OCI-LY1 (cell line): ENCODE results near the gene CLIC2.

Experiments
- H2AFZ ChIP-seq: fragments of 200-600 bp; sonication (generic), shearing (Covaris generic); 2 replicates; pipeline ENCODE4 v1.6.0; 2014; ENCODE audit warnings: antibody characterized with exemption, mild to moderate bottlenecking, low read length
- H3F3A ChIP-seq: fragments of 200-600 bp; sonication (generic), shearing (Covaris generic); 2 replicates; pipeline ENCODE4 v1.6.0; 2014; ENCODE audit warnings: mild to moderate bottlenecking, antibody characterized with exemption, low read length, moderate library complexity; ENCODE audit not compliant: insufficient read depth
- H3K27ac ChIP-seq: fragments of 200-600 bp; sonication (generic); 2 replicates; pipeline ENCODE4 v1.5.1; 2014; ENCODE audit warnings: low read length, mixed run types, mild to moderate bottlenecking, low read depth; ENCODE audit not compliant: poor library complexity, severe bottlenecking
- H3K27me3 ChIP-seq: fragments of 200-600 bp; sonication (generic); 2 replicates; pipeline ENCODE4 v1.6.0; 2014; ENCODE audit warnings: antibody characterized with exemption, mild to moderate bottlenecking, low read length, moderate library complexity; ENCODE audit not compliant: insufficient read depth
- H3K36me3 ChIP-seq: fragments of 200-600 bp; sonication (generic); 2 replicates; pipeline ENCODE4 v1.6.1; 2014; ENCODE audit warnings: mild to moderate bottlenecking, antibody characterized with exemption, low read length, moderate library complexity, mixed read lengths; ENCODE audit not compliant: insufficient read depth
- H3K4me1 ChIP-seq: fragments of 200-600 bp; sonication (generic); 2 replicates; pipeline ENCODE4 v1.5.1; 2014; ENCODE audit warnings: mild to moderate bottlenecking, low read length, moderate library complexity; ENCODE audit not compliant: insufficient read depth, severe bottlenecking
- H3K4me2 ChIP-seq: fragments of 200-600 bp; sonication (generic), shearing (Covaris generic); 2 replicates; pipeline ENCODE4 v1.6.1; 2014; ENCODE audit warnings: low read length
- H3K4me3 ChIP-seq: fragments of 200-600 bp; sonication (generic); 2 replicates; pipeline ENCODE4 v1.5.1; 2014; ENCODE audit warnings: low read length, low read depth, mild to moderate bottlenecking, mixed read lengths; ENCODE audit not compliant: poor library complexity, severe bottlenecking
- H3K79me2 ChIP-seq: fragments of 200-600 bp; shearing (Covaris generic); 2 replicates; pipeline ENCODE4 v1.6.1; 2016; ENCODE audit warnings: mixed run types, low read length, mixed read lengths; ENCODE audit not compliant: insufficient read depth
- H3K9ac ChIP-seq: fragments of 200-600 bp; sonication (generic), shearing (Covaris generic); 2 replicates; pipeline ENCODE4 v1.6.1; 2014; ENCODE audit warnings: mild to moderate bottlenecking, low read length, mixed read lengths
- H3K9me2 ChIP-seq: fragments of 200-600 bp; sonication (generic), shearing (Covaris generic); 2 replicates; pipeline ENCODE4 v1.6.1; 2014; ENCODE audit warnings: low read depth, mild to moderate bottlenecking, low read length, mixed read lengths
- H3K9me3 ChIP-seq: fragments of 200-600 bp; shearing (Covaris generic); 2 replicates; pipeline ENCODE4 v1.6.1; 2014; ENCODE audit warnings: low read length, mixed read lengths
- H4K20me1 ChIP-seq: fragments of 200-600 bp; sonication (generic), shearing (Covaris generic); 2 replicates; pipeline ENCODE4 v1.6.0; 2016; ENCODE audit warnings: mild to moderate bottlenecking, low read length; ENCODE audit not compliant: insufficient read depth
- EZH2 ChIP-seq: fragments of 200-600 bp; sonication (generic), shearing (Covaris generic); IDR thresholded peaks from 2 replicates; pipeline ENCODE4 v1.8.0; 2017; ENCODE audit warnings: borderline replicate concordance, mixed run types, mild to moderate bottlenecking, antibody characterized with exemption, low read length, moderate library complexity, mixed read lengths
- TF ChIP-seq, protein P1 (sequence below): fragments of 200-600 bp; sonication (generic), shearing (Covaris generic); IDR thresholded peaks from 2 replicates; pipeline ENCODE4 v1.5.1; 2017; ENCODE audit warnings: mild to moderate bottlenecking, antibody characterized with exemption, low read length, moderate library complexity, mixed read lengths

CLIC2 gene

DNA sequence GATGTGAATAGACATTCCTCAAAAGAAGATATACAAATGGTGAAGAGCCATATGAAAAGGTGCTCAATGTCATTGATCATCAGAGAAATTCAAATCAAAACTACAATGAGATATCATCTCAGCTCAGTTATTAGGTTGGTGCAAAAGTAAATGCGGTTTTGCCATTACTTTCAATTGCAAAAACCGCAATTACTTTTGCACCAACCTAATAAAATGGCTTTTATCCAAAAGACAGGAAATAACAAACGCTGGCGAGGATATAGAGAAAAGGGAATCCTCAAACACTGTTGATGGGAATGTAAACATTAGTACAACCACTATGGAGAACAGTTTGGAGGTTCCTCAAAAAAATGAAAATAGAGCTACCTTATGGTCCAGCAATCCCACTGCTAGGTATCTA lies 5.1 kb downstream of the CLIC2 start:
- H3K4me1 ChIP-seq, result no peaks in the 10 kb centered on the region
- H3K9ac ChIP-seq, result no peak overlapping the region
- no peaks in the 10 kb centered on the region for H3F3A ChIP-seq
- H3K27ac ChIP-seq, result no peak overlapping the region
- no peaks in the 10 kb centered on the region for H3K9me3 ChIP-seq
- no peaks in the 10 kb centered on the region for H3K27me3 ChIP-seq
- no peak overlapping the region for H3K4me3 ChIP-seq
- H3K4me2 ChIP-seq, result no peak overlapping the region
- no peak for TF ChIP-seq EZH2
- TF ChIP-seq, protein P1, sequence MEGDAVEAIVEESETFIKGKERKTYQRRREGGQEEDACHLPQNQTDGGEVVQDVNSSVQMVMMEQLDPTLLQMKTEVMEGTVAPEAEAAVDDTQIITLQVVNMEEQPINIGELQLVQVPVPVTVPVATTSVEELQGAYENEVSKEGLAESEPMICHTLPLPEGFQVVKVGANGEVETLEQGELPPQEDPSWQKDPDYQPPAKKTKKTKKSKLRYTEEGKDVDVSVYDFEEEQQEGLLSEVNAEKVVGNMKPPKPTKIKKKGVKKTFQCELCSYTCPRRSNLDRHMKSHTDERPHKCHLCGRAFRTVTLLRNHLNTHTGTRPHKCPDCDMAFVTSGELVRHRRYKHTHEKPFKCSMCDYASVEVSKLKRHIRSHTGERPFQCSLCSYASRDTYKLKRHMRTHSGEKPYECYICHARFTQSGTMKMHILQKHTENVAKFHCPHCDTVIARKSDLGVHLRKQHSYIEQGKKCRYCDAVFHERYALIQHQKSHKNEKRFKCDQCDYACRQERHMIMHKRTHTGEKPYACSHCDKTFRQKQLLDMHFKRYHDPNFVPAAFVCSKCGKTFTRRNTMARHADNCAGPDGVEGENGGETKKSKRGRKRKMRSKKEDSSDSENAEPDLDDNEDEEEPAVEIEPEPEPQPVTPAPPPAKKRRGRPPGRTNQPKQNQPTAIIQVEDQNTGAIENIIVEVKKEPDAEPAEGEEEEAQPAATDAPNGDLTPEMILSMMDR, result no peak
- H4K20me1 ChIP-seq, result no peaks in the 10 kb centered on the region
- no peaks in the 10 kb centered on the region for H3K79me2 ChIP-seq
- H3K9me2 ChIP-seq, result no peaks in the 10 kb centered on the region
- H3K36me3 ChIP-seq, result no peaks in the 10 kb centered on the region
- no peak overlapping the region for H2AFZ ChIP-seq

- Histone ChIP-seq H3K4me1 (no peaks in the 10 kb centered on the region), H3K79me2 (no peaks in the 10 kb centered on the region), H3K27ac (no peak overlapping the region), H3K9me3 (no peaks in the 10 kb centered on the region), H3K4me3 (no peak overlapping the region), H3K27me3 (no peaks in the 10 kb centered on the region), H3K9me2 (no peaks in the 10 kb centered on the region), H3K4me2 (no peak overlapping the region), H4K20me1 (no peaks in the 10 kb centered on the region), H3K9ac (no peak overlapping the region), H3K36me3 (no peaks in the 10 kb centered on the region), H2AFZ (no peak overlapping the region), H3F3A (no peaks in the 10 kb centered on the region)
- TF ChIP-seq EZH2, result no peak
- TF ChIP-seq, protein P1, result no peak
Measured at GRCh38 chrX:155326610-155327009, 7.8 kb downstream of the CLIC2 start.

DNA sequence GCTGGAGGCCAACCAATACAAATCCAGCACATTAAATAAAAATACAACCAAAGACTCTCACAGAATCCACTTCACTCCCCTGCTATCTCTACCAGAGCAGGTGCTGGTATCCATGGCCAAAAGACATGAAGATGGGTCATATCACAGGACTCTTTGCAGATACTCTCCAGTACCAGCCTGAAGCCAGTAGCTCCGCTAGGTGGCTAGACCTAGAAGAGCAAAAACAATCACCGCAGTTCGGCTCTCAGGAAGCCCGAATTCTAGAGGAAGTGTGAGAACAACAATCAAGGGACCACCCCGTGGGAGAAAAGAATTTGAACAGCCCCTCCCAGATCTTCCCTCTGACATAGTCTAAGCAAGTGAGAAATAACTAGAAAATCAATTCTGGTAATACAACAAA lies 20.2 kb downstream of the CLIC2 start:
- Histone ChIP-seq H3K9me2 (no peaks in the 10 kb centered on the region), H3K4me1 (no peaks in the 10 kb centered on the region), H2AFZ (no peak overlapping the region), H3K27ac (no peak overlapping the region), H3K27me3 (no peaks in the 10 kb centered on the region), H3F3A (no peaks in the 10 kb centered on the region), H3K4me3 (no peak overlapping the region), H3K9ac (no peak overlapping the region), H4K20me1 (no peaks in the 10 kb centered on the region), H3K79me2 (no peaks in the 10 kb centered on the region), H3K9me3 (no peaks in the 10 kb centered on the region), H3K4me2 (no peak overlapping the region), H3K36me3 (no peaks in the 10 kb centered on the region)
- TF ChIP-seq EZH2, result no peak
- TF ChIP-seq, protein P1, result no peak
